ENCODE data around the gene PDE7B.

Gene PDE7B

DNA sequence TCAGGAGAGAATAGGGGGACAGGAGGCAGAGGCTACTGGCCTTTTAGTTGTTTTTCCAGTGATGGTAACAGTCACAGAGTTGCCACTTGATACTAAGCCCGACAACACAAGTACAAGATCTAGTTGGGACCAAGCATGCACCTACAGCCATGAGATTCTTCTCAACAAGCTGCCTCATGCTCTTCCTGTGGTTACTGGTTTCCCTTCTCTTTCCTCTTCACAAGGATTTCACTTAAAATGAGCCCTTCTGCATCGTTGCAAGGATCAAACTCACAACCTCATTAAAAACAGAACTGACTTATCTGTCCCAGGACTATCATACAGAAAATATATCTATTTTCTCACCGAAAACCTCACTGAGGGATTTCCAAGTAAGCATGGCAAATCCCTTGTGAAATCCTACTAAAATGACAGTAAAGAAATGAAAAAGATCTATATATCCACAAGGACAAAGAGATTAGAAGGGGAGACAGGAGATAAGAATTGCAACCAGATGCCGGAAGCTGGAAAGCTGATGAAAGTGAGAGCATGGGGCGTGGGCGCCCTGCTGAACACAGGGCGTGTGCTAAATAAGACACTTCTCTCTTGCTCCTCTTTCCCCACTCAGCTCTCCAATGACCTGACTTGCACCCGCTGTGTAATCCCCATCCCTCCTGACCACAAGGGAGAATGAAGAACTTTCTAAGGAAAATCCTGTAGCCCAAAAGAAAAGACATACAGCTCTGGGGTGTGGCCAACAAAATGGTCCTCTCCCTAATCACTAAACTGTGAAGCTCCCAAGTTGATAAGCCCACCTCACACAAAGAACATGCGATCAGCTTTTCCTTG lies 385.2 kb downstream of the PDE7B start:
- no peak for DNase-seq (ENCODE audit: low spot score)

DNA sequence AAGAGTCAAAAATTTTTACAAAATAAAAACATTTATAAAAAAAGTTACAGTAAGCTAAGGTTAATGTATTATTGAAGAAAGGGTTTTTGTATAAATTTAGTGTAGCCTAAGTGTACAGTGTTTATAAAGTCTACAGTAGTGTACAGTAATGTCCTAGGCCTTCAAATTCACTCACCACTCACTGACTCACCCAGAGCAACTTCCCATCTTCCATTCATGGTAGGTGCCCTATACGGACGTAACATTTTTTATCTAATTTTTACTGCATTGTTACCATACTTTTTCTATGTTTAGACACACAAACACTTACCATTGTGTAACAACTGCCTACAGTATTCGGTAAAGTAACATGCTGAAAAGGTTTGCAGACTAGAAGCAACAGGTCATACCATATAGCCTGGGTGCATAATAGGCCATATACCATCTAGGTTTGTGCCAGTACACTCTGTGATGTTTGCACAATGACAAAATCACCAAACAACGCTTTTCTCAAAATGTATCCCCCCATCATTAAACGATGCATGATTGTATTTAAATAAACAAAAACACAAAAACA lies 392.6 kb downstream of the PDE7B start:
- DNase-seq (ENCODE audit: low spot score), result no peak

Measured in pons (tissue), 1 donor.